ENCODE measurements around the gene ELMO1.

The ELMO1 gene

DNA sequence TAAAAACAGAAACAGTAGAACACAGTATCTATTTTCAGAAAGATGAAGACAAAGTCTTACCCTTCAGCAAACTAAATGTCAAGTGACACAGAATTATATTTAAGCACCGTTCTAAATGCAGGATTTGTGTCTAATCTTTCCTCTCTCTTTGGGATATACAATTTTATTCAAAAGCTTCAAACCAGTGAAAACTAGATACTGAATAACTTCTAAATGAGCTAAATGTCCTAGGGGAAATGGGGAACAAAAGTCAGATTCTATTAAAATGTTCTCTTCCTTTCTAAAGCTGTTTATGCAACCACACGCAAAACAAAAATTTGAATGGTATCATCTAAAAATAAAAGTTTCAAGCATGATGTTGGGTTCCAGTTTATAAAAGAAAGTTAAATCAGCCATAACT is 588.0 kb downstream of the ELMO1 start:
- Histone ChIP-seq H3K79me2 (no peaks in the 10 kb centered on the region), H3K9me3 (ENCODE audit: control insufficient read depth, low read length) (no peaks in the 10 kb centered on the region), H3K4me3 (ENCODE audit: low read depth, low read length) (no peak overlapping the region), H3K27ac (no peak overlapping the region), H3K4me1 (peaks cover 2% of the 10 kb centered on the region), H2AFZ (no peak overlapping the region), H3K27me3 (ENCODE audit: control insufficient read depth, insufficient read depth, low read length) (no peaks in the 10 kb centered on the region), H3K9ac (no peak overlapping the region), H3K4me2 (ENCODE audit: low read length) (no peak overlapping the region), H3K36me3 (ENCODE audit: control insufficient read depth, insufficient read depth, low read length) (no peaks in the 10 kb centered on the region)
- TF ChIP-seq, protein P1, sequence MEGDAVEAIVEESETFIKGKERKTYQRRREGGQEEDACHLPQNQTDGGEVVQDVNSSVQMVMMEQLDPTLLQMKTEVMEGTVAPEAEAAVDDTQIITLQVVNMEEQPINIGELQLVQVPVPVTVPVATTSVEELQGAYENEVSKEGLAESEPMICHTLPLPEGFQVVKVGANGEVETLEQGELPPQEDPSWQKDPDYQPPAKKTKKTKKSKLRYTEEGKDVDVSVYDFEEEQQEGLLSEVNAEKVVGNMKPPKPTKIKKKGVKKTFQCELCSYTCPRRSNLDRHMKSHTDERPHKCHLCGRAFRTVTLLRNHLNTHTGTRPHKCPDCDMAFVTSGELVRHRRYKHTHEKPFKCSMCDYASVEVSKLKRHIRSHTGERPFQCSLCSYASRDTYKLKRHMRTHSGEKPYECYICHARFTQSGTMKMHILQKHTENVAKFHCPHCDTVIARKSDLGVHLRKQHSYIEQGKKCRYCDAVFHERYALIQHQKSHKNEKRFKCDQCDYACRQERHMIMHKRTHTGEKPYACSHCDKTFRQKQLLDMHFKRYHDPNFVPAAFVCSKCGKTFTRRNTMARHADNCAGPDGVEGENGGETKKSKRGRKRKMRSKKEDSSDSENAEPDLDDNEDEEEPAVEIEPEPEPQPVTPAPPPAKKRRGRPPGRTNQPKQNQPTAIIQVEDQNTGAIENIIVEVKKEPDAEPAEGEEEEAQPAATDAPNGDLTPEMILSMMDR (IDR thresholded peaks at IDR 0.05): no peak

DNA sequence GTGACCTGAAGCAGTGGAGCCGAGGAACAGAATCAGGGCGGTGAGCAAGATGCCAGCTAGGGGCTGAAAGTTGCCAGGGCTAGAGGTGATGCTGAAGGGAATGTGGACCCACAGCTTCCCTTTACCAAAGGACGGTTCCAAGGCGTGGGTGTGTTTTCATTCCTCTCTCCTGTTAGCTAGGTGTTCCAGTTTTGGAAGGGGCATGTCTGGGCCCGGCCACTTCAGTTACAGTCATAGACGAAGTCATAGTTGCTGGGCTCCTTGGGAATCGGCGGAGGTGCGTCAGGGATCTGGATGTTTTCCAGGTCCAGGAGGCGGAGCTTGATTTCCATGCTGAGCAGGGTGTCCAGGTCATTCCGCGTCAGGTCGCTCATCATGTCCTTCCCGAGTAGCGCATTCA is 593.3 kb downstream of the ELMO1 start:
- Histone ChIP-seq H3K27ac (no peak overlapping the region), H3K4me1 (peaks cover 2% of the 10 kb centered on the region), H3K9me3 (ENCODE audit: control insufficient read depth, low read length) (no peaks in the 10 kb centered on the region), H3K4me2 (ENCODE audit: low read length) (no peak overlapping the region), H3K4me3 (ENCODE audit: low read depth, low read length) (no peak overlapping the region), H3K27me3 (ENCODE audit: control insufficient read depth, insufficient read depth, low read length) (no peaks in the 10 kb centered on the region), H3K36me3 (ENCODE audit: control insufficient read depth, insufficient read depth, low read length) (no peaks in the 10 kb centered on the region), H3K79me2 (no peaks in the 10 kb centered on the region), H2AFZ (no peak overlapping the region), H3K9ac (no peak overlapping the region)
- TF ChIP-seq, protein P1 (IDR thresholded peaks at IDR 0.05): no peak

DNA sequence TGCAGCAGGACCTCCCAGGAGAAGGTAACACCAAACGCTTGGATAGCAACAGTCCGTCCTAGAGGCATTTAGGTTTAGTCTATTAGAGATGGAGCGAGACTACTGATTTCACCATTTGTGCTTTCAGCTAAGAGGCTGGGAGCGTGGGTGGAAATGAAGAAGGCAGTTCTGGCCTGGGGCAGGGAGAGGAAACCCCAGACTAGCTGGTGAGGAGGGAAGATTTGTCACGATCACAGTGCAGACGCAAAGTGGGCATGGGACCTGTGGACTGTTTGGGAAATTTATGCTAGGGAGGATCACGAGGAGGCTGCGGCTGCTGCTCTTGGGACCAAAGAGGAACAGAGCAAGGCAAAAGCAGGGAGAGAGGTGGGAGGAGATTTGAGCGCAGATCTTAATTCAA is 594.0 kb downstream of the ELMO1 start:
- Histone ChIP-seq H3K79me2 (no peaks in the 10 kb centered on the region), H3K4me2 (ENCODE audit: low read length) (no peak overlapping the region), H3K36me3 (ENCODE audit: control insufficient read depth, insufficient read depth, low read length) (no peaks in the 10 kb centered on the region), H3K27me3 (ENCODE audit: control insufficient read depth, insufficient read depth, low read length) (no peaks in the 10 kb centered on the region), H3K27ac (no peak overlapping the region), H3K4me3 (ENCODE audit: low read depth, low read length) (no peak overlapping the region), H3K4me1 (no peaks in the 10 kb centered on the region), H3K9me3 (ENCODE audit: control insufficient read depth, low read length) (no peaks in the 10 kb centered on the region), H2AFZ (no peak overlapping the region), H3K9ac (no peak overlapping the region)
- TF ChIP-seq, protein P1 (IDR thresholded peaks at IDR 0.05): no peak

DNA sequence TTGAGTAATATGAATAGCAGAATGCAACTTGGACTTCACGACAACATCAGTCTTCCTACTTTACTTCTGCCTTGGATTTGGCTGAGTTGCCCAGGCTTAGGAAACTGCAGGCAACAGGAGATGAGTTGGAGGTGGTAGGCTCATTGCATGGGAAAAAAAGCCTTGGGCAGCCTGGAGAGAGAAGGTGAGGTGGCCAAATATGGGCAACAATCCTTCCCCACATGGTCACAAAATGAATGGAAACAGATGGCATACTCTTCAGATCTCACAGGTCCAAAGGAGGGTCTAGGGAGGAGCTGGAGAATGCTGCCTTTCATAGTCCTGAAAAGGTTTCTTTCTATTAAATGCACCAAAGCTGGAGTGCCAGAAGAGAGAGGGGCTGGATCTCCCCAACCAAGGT is 595.7 kb downstream of the ELMO1 start:
- no peak overlapping the region for H3K27ac ChIP-seq
- no peak overlapping the region for H3K4me3 ChIP-seq (ENCODE audit: low read depth, low read length)
- H3K4me1 ChIP-seq: no peaks in the 10 kb centered on the region
- no peak overlapping the region for H3K9ac ChIP-seq
- H2AFZ ChIP-seq: no peak overlapping the region
- H3K27me3 ChIP-seq (ENCODE audit: control insufficient read depth, insufficient read depth, low read length): no peaks in the 10 kb centered on the region
- TF ChIP-seq, protein P1 (IDR thresholded peaks at IDR 0.05): no peak
- no peak overlapping the region for H3K4me2 ChIP-seq (ENCODE audit: low read length)
- no peaks in the 10 kb centered on the region for H3K9me3 ChIP-seq (ENCODE audit: control insufficient read depth, low read length)
- no peaks in the 10 kb centered on the region for H3K36me3 ChIP-seq (ENCODE audit: control insufficient read depth, insufficient read depth, low read length)
- no peaks in the 10 kb centered on the region for H3K79me2 ChIP-seq

DNA sequence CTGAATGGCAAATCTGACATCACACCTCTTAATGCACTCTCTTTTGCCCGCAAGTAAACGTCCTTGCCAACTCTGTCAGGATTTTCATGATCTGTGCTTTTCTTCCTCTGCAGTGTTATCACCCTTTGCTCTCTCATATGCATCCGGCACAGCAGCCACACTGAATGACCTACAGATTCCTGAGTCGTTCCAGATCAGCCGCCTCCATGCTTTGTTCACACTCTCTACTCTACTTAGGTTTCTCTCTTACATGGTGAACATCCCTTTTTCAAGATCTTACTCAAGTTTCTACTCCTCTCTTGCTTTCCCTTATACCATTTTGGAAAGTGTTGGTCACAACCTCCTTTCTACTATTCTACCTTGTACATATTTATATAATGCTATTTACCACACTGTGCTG is 596.6 kb downstream of the ELMO1 start:
- H3K4me2 ChIP-seq (ENCODE audit: low read length): no peak overlapping the region

More for the DNA sequence above, 596.6 kb downstream of the ELMO1 start:
- Histone ChIP-seq H3K9me3 (ENCODE audit: control insufficient read depth, low read length) (no peaks in the 10 kb centered on the region), H3K36me3 (ENCODE audit: control insufficient read depth, insufficient read depth, low read length) (no peaks in the 10 kb centered on the region), H3K4me1 (no peaks in the 10 kb centered on the region), H3K79me2 (no peaks in the 10 kb centered on the region), H2AFZ (no peak overlapping the region), H3K27ac (no peak overlapping the region), H3K4me3 (ENCODE audit: low read depth, low read length) (no peak overlapping the region), H3K9ac (no peak overlapping the region), H3K27me3 (ENCODE audit: control insufficient read depth, insufficient read depth, low read length) (no peaks in the 10 kb centered on the region)
- TF ChIP-seq, protein P1 (IDR thresholded peaks at IDR 0.05): no peak
